NCI-H526 (cell line): ENCODE measurements around the gene SLFN12.
"Not testable (repeated sequence)": the region's sequence is repeated elsewhere in the genome, so short reads cannot be mapped to it uniquely, and the experiment has no call there.

ENCODE experiments used
- DNase-seq, 2 experiments: peaks; one replicate each; lab custom pipeline; 2025; lab: John Stamatoyannopoulos, UW

SLFN12 gene

DNA sequence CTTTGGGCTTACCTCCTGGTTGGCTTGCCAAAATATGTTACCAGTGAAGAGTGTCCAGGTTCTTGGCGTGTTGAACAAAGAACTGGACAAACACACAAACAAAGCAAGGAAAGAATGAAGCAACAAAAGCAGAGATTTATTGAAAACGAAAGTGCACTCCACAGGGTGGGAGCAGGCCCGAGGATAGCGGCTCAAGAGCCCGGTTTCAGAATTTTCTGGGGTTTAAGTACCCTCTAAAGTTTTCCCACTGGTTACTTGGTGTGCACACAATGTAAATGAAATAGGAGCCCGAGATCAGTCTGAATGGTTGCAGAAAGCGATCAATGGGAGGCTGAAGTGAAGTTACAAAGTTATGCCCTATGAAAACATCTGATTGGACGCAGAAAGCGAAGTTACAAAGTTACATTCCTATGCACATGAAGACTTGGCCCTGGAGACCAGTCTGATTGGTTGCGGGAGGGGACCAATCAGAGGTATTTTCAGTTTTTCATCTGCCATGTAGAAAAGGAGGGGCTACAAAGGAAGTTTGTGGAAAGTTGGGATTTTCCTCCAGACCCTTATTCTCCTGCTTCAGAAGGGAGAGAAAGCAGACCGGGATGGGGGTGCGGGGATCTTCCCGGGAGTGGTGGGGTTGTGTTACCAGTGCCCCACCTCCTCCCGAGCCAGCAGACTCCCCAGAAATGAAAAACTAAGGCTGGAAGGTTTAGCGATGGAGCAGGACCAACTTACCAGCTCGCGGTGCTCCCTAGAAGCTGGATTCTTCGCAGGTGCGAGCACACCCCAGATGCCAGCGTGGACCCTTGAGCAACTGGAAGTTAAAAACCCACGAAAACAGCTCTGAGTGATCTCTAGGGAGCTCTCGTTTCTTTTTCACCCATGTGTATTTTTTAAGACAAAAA lies at the start of gene SLFN12:
Gene SLFN12 (minus strand): TSS at position 325 of the 899 bp plus-strand sequence. CDS start 9,472 bp downstream, outside the sequence.
- DNase-seq = no peak

GRCh38 chr17:35479271-35479670 lies 47.0 kb upstream of the SLFN12 start:
- no peak for DNase-seq

- no peak for DNase-seq
Observed at GRCh38 chr17:35477248-35477647, 44.9 kb upstream of the SLFN12 start.

- DNase-seq = no peak
Observed at GRCh38 chr17:35476283-35476820, 44.1 kb upstream of the SLFN12 start.

DNA sequence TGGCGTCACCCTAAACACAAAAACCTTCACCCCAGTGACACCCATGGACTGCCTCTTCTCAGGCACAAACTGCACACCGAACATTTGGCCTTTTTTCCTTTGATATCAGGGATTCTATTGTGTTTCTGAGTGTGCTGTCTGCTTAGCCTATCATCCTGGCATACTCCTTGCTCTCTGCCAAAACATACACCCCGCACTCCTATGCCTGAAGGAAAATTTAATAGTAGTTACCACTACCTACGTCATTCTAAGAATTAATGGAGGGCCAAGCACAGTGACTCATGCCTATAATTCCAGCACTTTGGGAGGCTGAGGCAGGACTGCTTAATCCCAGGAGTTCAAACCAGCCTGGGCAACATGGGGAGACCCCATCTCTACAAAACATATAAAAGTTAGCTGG lies 36.2 kb upstream of the SLFN12 start:
- DNase-seq = no peak

GRCh38 chr17:35467824-35468223 lies 35.5 kb upstream of the SLFN12 start:
- no peak for DNase-seq

GRCh38 chr17:35460354-35460851 lies 28.1 kb upstream of the SLFN12 start:
- DNase-seq = no peak

DNA sequence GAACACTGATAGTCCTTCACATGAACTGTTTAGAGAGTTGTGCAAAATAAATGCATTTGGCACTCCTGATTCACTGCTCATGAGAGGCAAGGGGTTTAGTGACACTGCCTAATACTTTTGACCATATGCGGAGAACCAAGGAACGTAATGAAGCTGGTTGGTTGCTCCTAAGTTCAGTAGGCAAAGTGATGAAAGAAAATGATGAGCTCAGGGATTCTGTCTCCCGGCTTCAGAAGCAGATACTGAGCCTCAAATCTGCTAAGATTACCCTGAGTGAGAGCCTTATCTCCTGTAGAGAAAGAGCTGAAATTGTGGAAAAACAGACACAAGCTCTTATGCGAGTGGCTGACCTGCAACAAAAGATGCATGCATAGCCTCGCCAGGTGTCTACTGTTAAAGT lies 21.7 kb upstream of the SLFN12 start:
- DNase-seq = not testable (repeated sequence)

DNA sequence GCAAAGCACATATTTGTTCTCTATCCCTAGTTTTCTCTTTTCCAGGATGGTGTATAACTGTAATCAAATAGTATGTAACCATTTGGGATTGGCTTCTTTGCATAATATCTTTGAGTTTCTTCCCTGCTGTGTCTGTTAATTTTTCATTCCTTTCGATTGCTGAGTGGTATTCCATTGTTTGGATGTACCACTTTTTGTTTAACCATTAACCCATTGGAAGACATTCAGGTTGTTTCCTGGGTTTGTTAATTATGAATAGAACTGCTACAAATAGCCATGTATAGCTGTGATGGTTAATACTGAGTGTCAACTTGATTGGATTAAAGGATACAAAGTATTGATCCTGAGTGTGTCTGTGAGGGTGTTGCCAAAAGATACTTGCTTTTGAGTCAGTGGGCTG lies 20.9 kb upstream of the SLFN12 start:
- no peak for DNase-seq

DNA sequence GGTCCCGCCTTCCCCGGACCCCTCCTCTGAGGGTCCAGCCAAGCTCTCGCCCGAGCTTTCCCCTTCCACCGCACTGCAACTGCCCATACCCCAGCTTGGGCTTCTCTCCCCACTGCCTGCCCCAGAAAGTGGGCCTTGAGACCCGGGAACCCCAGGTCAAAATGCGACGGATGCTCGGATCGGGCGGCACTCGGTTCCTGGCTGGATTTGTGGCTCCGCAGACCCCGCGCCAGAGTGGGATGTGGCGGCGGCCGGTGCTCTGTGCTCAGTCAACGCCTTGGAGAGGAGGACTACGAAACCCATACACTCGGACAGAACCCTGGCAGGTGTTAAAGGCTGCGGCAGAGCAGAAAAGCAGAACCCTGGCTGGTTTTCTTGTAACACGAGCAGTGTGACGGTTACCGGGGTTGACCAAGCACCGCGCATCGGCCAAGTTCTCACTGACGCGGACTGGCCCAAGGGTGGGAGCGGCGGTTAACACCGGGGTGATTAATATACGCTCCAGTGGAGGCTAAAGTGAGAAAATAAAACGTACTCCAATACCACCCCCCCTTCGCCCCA lies 17.2 kb upstream of the SLFN12 start:
- DNase-seq = no peak

GRCh38 chr17:35448899-35449227 lies 16.6 kb upstream of the SLFN12 start:
- no peak for DNase-seq

- DNase-seq = peak in 1 of 2 experiments; percentile 2
Observed at GRCh38 chr17:35448214-35448898, 16.1 kb upstream of the SLFN12 start, which contains the start of gene SLFN13. SLFN13 (minus strand) TSS chr17:35448766; CDS start chr17:35445680, 3,086 bp downstream.

DNA sequence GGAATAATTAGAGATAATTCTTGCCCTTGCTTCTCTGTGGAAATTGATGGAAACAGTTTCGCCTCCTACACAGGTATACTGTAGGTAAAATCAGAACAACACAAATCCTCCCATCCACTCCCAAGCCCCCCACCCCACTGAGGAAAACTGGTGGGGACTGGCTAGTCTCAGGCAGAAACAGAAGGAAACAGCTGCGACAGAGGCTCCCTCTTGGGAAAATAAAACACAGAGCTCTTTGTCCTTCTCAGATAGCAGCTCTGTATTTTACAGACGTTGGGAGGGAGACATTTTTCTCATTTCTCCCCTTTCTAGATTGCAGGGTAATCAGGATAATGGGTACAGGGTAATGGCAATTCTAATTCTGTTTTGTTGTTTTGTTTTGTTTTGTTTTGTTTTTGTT lies 15.2 kb upstream of the SLFN12 start:
- DNase-seq = no peak

GRCh38 chr17:35438433-35438832 lies 6.1 kb upstream of the SLFN12 start:
- DNase-seq = no peak

- DNase-seq = no peak
Observed at GRCh38 chr17:35433075-35433894, 985 bp upstream of the SLFN12 start.

GRCh38 chr17:35429702-35430101 lies 2.6 kb downstream of the SLFN12 start:
- DNase-seq = no peak

DNA sequence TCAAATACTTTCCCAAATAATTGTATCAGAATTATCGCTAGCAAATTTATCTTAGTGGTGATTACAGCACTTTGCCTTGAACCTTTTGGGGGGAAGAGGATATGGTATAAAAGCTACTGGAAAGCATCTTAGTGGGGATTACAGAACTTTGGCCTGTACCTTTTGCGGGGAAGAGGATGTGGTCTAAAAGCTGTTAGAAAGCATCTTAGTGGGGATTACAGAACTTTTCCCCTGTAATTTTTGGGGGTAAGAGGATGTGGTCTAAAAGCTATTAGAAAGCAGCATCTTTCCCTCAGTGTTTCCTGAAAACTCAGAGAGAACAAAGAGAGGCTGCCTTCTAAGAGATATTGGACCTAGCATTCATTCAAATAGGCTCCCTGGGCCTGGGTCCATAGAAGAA lies 4.1 kb downstream of the SLFN12 start:
- peak in 1 of 2 experiments; percentile 4 for DNase-seq

- no peak for DNase-seq
Observed at GRCh38 chr17:35423761-35424160, 8.5 kb downstream of the SLFN12 start.

GRCh38 chr17:35421069-35421468 lies 11.2 kb downstream of the SLFN12 start:
- not testable (repeated sequence) for DNase-seq

GRCh38 chr17:35416659-35417058 lies 15.6 kb downstream of the SLFN12 start:
- DNase-seq = no peak

DNA sequence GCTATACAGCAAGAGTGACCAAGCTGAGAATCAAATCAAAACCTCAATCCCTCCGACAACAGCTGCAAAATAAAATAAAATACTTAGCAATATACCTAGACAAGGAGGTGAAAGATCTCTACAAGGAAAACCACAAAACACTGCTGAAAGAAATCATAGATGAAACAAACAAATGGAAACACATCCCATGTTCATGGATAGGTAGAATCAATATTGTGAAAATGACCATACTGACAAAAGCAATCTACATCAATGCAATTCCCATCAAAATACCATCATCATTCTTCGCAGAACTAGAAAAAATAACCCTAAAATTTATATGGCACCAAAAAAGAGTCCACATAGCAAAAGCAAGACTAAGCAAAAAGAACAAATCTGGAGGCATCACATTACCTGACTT lies 17.6 kb downstream of the SLFN12 start:
- DNase-seq = not testable (repeated sequence)
